ENCODE results near the gene SCAF11.

Gene SCAF11

GRCh38 chr12:45977620-45978019, 12.8 kb downstream of the SCAF11 start:
- no peak for DNase-seq

GRCh38 chr12:45975506-45975905, 14.9 kb downstream of the SCAF11 start:
- no peak for DNase-seq

- no peak for DNase-seq
These were observed 15.5 kb downstream of the SCAF11 start for GRCh38 chr12:45974883-45975282.

- DNase-seq = no peak
These were observed 16.1 kb downstream of the SCAF11 start for GRCh38 chr12:45974171-45974719.

- DNase-seq = no peak
These were observed 16.8 kb downstream of the SCAF11 start for GRCh38 chr12:45973526-45973925.

GRCh38 chr12:45970391-45970790, 20.0 kb downstream of the SCAF11 start:
- DNase-seq = no peak

- DNase-seq = no peak
These were observed 21.3 kb downstream of the SCAF11 start for GRCh38 chr12:45969084-45969483.

GRCh38 chr12:45966486-45966885, 23.9 kb downstream of the SCAF11 start:
- DNase-seq = no peak

GRCh38 chr12:45962553-45963325, 27.6 kb downstream of the SCAF11 start:
- no peak for DNase-seq

GRCh38 chr12:45959728-45960127, 30.6 kb downstream of the SCAF11 start:
- DNase-seq = no peak

GRCh38 chr12:45959025-45959424, 31.3 kb downstream of the SCAF11 start:
- no peak for DNase-seq

- no peak for DNase-seq
These were observed 41.8 kb downstream of the SCAF11 start for GRCh38 chr12:45948546-45948945.

GRCh38 chr12:45946435-45946834, 43.9 kb downstream of the SCAF11 start:
- no peak for DNase-seq

GRCh38 chr12:45944771-45945170, 45.6 kb downstream of the SCAF11 start:
- DNase-seq = no peak

GRCh38 chr12:45939759-45940158, 50.6 kb downstream of the SCAF11 start:
- no peak for DNase-seq

GRCh38 chr12:45938566-45938965, 51.8 kb downstream of the SCAF11 start:
- DNase-seq = no peak

- no peak for DNase-seq
These were observed 55.4 kb downstream of the SCAF11 start for GRCh38 chr12:45934956-45935355.

GRCh38 chr12:45933504-45933903, 56.9 kb downstream of the SCAF11 start:
- DNase-seq = no peak

- no peak for DNase-seq
These were observed 60.0 kb downstream of the SCAF11 start for GRCh38 chr12:45930369-45930768.

GRCh38 chr12:45928309-45928708, 62.1 kb downstream of the SCAF11 start:
- DNase-seq = no peak

- no peak for DNase-seq
These were observed 71.6 kb downstream of the SCAF11 start for GRCh38 chr12:45918818-45919217.

- DNase-seq = no peak
These were observed 75.0 kb downstream of the SCAF11 start for GRCh38 chr12:45915405-45915804.

- DNase-seq = no peak
These were observed 76.3 kb downstream of the SCAF11 start for GRCh38 chr12:45914090-45914489.

- DNase-seq = no peak
These were observed 76.7 kb downstream of the SCAF11 start for GRCh38 chr12:45913631-45914030.

GRCh38 chr12:45912774-45913173, 77.6 kb downstream of the SCAF11 start:
- DNase-seq = no peak

Measured in NCI-H2029 (cell line).